NCI-H1105 (cell line): ENCODE measurements around the gene CDH5.

Source experiments
- DNase-seq: peaks from one replicate; lab custom pipeline; 2025; lab: John Stamatoyannopoulos, UW

The CDH5 gene

GRCh38 chr16:66354034-66354909 is 12.2 kb upstream of the CDH5 start:
- no peak for DNase-seq

GRCh38 chr16:66355526-66355925 is 11.0 kb upstream of the CDH5 start:
- no peak for DNase-seq

GRCh38 chr16:66357523-66357928 is 9.0 kb upstream of the CDH5 start:
- peak; percentile 10 for DNase-seq

GRCh38 chr16:66358231-66358630 is 8.3 kb upstream of the CDH5 start:
- DNase-seq: no peak

- DNase-seq: no peak
These were observed 7.5 kb upstream of the CDH5 start for GRCh38 chr16:66359012-66359411.

- DNase-seq: no peak
These were observed 6.5 kb upstream of the CDH5 start for GRCh38 chr16:66359811-66360608.

- DNase-seq: no peak
These were observed 5.7 kb upstream of the CDH5 start for GRCh38 chr16:66360624-66361324.

- DNase-seq: no peak
These were observed 4.8 kb upstream of the CDH5 start for GRCh38 chr16:66361604-66362135.

- no peak for DNase-seq
These were observed 3.2 kb upstream of the CDH5 start for GRCh38 chr16:66363211-66363777.

- DNase-seq: no peak
These were observed 2.2 kb upstream of the CDH5 start for GRCh38 chr16:66364117-66364958.

GRCh38 chr16:66364959-66365306 is 1.6 kb upstream of the CDH5 start:
- no peak for DNase-seq

- no peak for DNase-seq
These were observed 840 bp upstream of the CDH5 start for GRCh38 chr16:66365651-66366050.

- no peak for DNase-seq
These were observed 1.7 kb downstream of the CDH5 start for GRCh38 chr16:66367968-66368891.

- DNase-seq: no peak
These were observed 2.6 kb downstream of the CDH5 start for GRCh38 chr16:66369055-66369592.

GRCh38 chr16:66370786-66371684 is 4.5 kb downstream of the CDH5 start:
- no peak for DNase-seq

- no peak for DNase-seq
These were observed 5.8 kb downstream of the CDH5 start for GRCh38 chr16:66372078-66372897.

- DNase-seq: no peak
These were observed 6.3 kb downstream of the CDH5 start for GRCh38 chr16:66372898-66373155.

- DNase-seq: no peak
These were observed 7.2 kb downstream of the CDH5 start for GRCh38 chr16:66373667-66374066.
